Suprapubic skin (tissue), 4 donors: Measurements from ENCODE around the gene TES.

Experiments used
- CTCF ChIP-seq, 2 donors: fragments of 200-600 bp in 1 of 2; fragments of 450-650 bp in 1 of 2; sonication (generic) in 1 of 2; IDR thresholded peaks; one replicate each; pipeline ENCODE4 v1.5.1; 2016 to 2019; ENCODE audit warnings: antibody characterized with exemption in 2 of 2, mild to moderate bottlenecking in 1 of 2, moderate library complexity in 1 of 2
- POLR2A ChIP-seq, 2 donors: fragments of 450-650 bp; IDR thresholded peaks; one replicate each; pipeline ENCODE4 v1.6.1; 2017; ENCODE audit warnings: antibody characterized with exemption in 2 of 2, mild to moderate bottlenecking in 2 of 2, moderate library complexity in 2 of 2
- POLR2AphosphoS5 ChIP-seq, 3 donors: sonication (generic); formaldehyde crosslinking; IDR thresholded peaks; one replicate each; pipeline ENCODE4 v1.6.1; 2017; ENCODE audit warnings: antibody characterized with exemption in 3 of 3

DNA sequence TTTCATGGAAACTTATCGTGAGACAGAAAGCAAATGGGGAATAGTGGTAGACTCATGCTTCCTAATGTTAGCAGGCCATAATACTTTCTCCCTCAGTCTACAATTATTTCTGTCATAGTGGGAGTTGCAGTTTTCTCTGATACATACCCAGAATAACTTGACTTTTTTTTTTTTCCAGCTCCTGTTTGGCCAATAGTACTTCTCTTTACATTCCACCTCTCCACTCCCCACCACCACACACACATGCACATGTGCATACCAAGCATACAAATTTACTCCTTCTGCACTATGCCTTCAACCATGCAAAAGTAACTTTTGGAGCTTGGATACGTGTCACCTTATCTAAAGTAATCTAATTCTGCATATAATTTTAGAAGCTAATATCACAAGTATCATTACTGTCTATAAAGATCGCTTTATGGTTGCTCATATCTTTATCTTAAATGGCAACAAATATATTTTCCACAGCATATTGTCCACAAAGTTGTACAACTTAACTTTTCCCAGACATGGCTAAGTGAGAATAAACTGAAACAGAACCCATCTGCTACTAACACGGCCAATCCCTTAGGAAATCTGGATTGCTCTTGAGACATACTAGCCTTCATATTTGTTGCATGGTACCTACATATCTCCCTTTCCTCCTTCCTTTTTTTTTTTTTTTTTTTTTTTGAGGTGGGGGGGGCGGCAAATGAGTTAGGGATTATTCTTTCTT lies 49.0 kb downstream of the TES start:
- TF ChIP-seq POLR2A (IDR thresholded peaks at IDR 0.05) (no peak), POLR2AphosphoS5 (IDR thresholded peaks at IDR 0.05) (no peak), CTCF (IDR thresholded peaks at IDR 0.05) (no peak)
